A673 (cell line): ENCODE measurements around the gene FUT8. TPM values are rescaled to one million over a fixed set of nuclear protein-coding genes. Genes with fewer than 3 reads are reported as not detected.

ENCODE experiments used
- BruUV-seq: library from RNA; stranded (reverse); fragments of 400-500 nt; replicated peaks from 2 replicates; lab custom pipeline; 2021; lab: Mats Ljungman, UMichigan
- CTCF ChIA-PET: fragments of 300-600 bp; sonication (Branson Sonifier 250); formaldehyde crosslinking; loops from one replicate; lab custom pipeline; 2022; ENCODE audit warnings: antibody characterized with exemption; lab: Charles Lee
- POLR2A ChIA-PET: fragments of 300-600 bp; sonication (Branson Sonifier 250); formaldehyde crosslinking; loops from one replicate; lab custom pipeline; 2022; ENCODE audit warnings: antibody characterized with exemption; ENCODE audit not compliant: low non-redundant PET; lab: Charles Lee
- DNase-seq: peaks from one replicate; pipeline ENCODE4 v3.0.0-alpha.2; 2015; ENCODE audit warnings: low spot score
- H3K27ac ChIP-seq: fragments of 200-600 bp; sonication (generic); 2 replicates; pipeline ENCODE4 v1.5.1; 2016; ENCODE audit warnings: mixed run types, low read depth, mild to moderate bottlenecking, mixed read lengths, antibody characterized with exemption, low read length; ENCODE audit not compliant: poor library complexity, severe bottlenecking
- H3K27me3 ChIP-seq: fragments of 200-600 bp; sonication (generic); replicated peaks from 2 replicates; pipeline ENCODE4 v1.6.1; 2017; ENCODE audit warnings: mixed run types, low read depth, mild to moderate bottlenecking, mixed read lengths, antibody characterized with exemption, low read length; ENCODE audit not compliant: insufficient read depth, poor library complexity
- H3K36me3 ChIP-seq: fragments of 200-600 bp; sonication (generic); 2 replicates; pipeline ENCODE4 v1.6.1; 2016; ENCODE audit warnings: mixed run types, mild to moderate bottlenecking, mixed read lengths, antibody characterized with exemption, low read length; ENCODE audit not compliant: insufficient read depth, poor library complexity, severe bottlenecking
- H3K4me1 ChIP-seq: fragments of 200-600 bp; sonication (generic); 2 replicates; pipeline ENCODE4 v1.6.1; 2017; ENCODE audit warnings: mixed run types, mild to moderate bottlenecking, mixed read lengths, antibody characterized with exemption, low read length; ENCODE audit not compliant: insufficient read depth, poor library complexity, severe bottlenecking
- H3K4me3 ChIP-seq: fragments of 200-600 bp; sonication (generic); 2 replicates; pipeline ENCODE4 v1.5.1; 2016; ENCODE audit warnings: low read depth, mixed run types, mild to moderate bottlenecking, mixed read lengths, low read length; ENCODE audit not compliant: poor library complexity, severe bottlenecking
- H3K9me3 ChIP-seq: fragments of 200-600 bp; sonication (generic); 2 replicates; pipeline ENCODE4 v1.6.1; 2016; ENCODE audit warnings: mixed run types, low read depth, mild to moderate bottlenecking, mixed read lengths, antibody characterized with exemption, low read length; ENCODE audit not compliant: poor library complexity, severe bottlenecking
- EZH2 ChIP-seq: fragments of 200-600 bp; sonication (generic); IDR thresholded peaks from 2 replicates; pipeline ENCODE4 v1.6.1; 2017; ENCODE audit warnings: borderline replicate concordance, low read depth, mild to moderate bottlenecking, mixed read lengths, antibody characterized with exemption, low read length; ENCODE audit not compliant: poor library complexity, severe bottlenecking
- intact Hi-C: fragments of 100-400 bp; cut with micrococcal nuclease; formaldehyde crosslinking; loops from one replicate; pipeline ENCODE4 v1.10.0; 2022; ENCODE audit not compliant: unreplicated experiment
- total RNA-seq: library from RNA; stranded (reverse); gene quantifications from 2 replicates; pipeline ENCODE4 v1.2.3, GENCODE V29; 2021
- TF ChIP-seq, protein P1 (sequence below): fragments of 300-800, 200-600 bp; sonication (generic); conservative IDR thresholded peaks from 2 replicates; pipeline ENCODE4 v1.5.1; 2017; ENCODE audit warnings: low read depth, mild to moderate bottlenecking, antibody characterized with exemption, low read length, moderate library complexity, mixed read lengths

FUT8 gene
- total RNA-seq, 1 experiment from 2014 or later: 11.0 TPM

DNA sequence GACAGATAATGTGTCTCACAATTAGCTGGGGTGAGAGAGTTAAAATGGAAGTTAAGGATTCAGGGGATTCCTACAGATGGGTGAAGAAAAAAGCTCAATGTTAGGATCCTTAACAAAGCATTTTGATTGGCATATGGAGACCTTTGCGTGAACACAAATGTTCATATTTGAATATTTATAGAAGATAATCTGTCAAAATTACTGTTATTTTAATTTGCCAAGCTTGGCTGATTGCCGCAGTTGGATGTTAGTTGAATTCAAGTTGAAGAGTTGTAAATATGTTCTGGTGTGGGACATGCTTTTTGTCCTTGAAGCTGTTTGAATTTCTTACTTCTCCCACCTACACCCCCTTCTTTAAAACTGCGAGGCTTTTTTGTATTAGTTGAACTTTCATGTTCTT, 91.2 kb downstream of the FUT8 start:
- Histone ChIP-seq H3K36me3 (no peaks in the 10 kb centered on the region), H3K4me3 (no peak overlapping the region), H3K4me1 (no peaks in the 10 kb centered on the region), H3K27me3 (no peaks in the 10 kb centered on the region), H3K27ac (no peak overlapping the region), H3K9me3 (peaks cover 1% of the 10 kb centered on the region)
- ChIA-PET POLR2A (no interaction called here), CTCF (no interaction called here)
- DNase-seq: no peak
- intact Hi-C loops: no loop called here
- BruUV-seq: no TSS peak
- no peak for TF ChIP-seq EZH2
- TF ChIP-seq, protein P1, sequence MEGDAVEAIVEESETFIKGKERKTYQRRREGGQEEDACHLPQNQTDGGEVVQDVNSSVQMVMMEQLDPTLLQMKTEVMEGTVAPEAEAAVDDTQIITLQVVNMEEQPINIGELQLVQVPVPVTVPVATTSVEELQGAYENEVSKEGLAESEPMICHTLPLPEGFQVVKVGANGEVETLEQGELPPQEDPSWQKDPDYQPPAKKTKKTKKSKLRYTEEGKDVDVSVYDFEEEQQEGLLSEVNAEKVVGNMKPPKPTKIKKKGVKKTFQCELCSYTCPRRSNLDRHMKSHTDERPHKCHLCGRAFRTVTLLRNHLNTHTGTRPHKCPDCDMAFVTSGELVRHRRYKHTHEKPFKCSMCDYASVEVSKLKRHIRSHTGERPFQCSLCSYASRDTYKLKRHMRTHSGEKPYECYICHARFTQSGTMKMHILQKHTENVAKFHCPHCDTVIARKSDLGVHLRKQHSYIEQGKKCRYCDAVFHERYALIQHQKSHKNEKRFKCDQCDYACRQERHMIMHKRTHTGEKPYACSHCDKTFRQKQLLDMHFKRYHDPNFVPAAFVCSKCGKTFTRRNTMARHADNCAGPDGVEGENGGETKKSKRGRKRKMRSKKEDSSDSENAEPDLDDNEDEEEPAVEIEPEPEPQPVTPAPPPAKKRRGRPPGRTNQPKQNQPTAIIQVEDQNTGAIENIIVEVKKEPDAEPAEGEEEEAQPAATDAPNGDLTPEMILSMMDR: no peak

DNA sequence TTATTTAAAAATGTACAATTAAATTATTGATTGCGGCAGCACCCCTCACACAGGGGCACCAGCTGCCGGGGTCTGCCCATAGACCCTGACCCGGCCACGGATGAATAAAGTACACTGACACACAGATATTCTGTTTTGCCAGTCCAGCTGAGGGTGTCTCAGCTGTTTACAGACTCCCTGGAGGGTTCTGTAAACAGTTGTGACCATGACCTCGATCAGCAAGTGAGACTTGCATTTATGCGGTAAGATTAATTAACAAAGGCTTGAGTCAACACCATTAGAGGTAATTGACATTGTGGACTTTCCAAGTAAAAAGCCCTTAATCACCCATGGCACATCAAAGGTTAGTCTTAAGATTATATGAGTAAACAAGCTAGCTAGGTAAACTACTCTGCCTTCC, 94.3 kb downstream of the FUT8 start:
- TF ChIP-seq, protein P1: no peak
- no peak for TF ChIP-seq EZH2
- Histone ChIP-seq H3K27ac (no peak overlapping the region), H3K27me3 (no peaks in the 10 kb centered on the region), H3K9me3 (peaks cover 7% of the 10 kb centered on the region), H3K4me1 (no peaks in the 10 kb centered on the region), H3K4me3 (no peak overlapping the region), H3K36me3 (no peaks in the 10 kb centered on the region)
- ChIA-PET POLR2A (no interaction called here), CTCF (no interaction called here)
- intact Hi-C loops: no loop called here
- DNase-seq: no peak
- no TSS peak for BruUV-seq

DNA sequence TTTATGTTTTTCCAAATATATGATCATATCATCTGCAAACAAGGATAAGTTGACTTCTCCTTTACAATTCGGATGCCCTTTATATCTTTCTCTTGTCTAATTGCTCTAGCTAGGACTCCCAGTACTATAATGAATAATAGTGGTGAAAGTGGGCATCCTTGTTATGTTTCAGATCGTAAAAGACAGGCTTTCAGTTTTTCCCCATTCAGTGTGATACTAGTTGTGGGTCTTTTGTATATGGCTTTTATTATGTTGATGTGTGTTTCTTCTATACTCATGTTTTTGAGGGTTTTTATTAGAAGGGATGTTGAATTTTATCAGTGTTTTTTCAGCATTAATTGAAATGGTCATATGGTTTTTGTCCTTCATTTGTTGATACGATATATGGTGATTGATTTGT, 97.3 kb downstream of the FUT8 start:
- BruUV-seq: no TSS peak
- peaks cover 7% of the 10 kb centered on the region for H3K9me3 ChIP-seq
- H3K36me3 ChIP-seq: no peaks in the 10 kb centered on the region
- intact Hi-C loops: no loop called here
- H3K4me1 ChIP-seq: no peaks in the 10 kb centered on the region
- TF ChIP-seq, protein P1: no peak
- TF ChIP-seq EZH2: no peak
- H3K4me3 ChIP-seq: no peak overlapping the region
- no peak overlapping the region for H3K27ac ChIP-seq
- ChIA-PET POLR2A (no interaction called here), CTCF (no interaction called here)
- H3K27me3 ChIP-seq: no peaks in the 10 kb centered on the region
- DNase-seq: no peak
